ENCODE data around the gene SDK1. TPM values are rescaled to one million over a fixed set of nuclear protein-coding genes. Genes with fewer than 3 reads are reported as not detected.

The SDK1 gene
- total RNA-seq, 4 donors from 2014 or later, result under 0.01 to 16.2 (median 7.2) TPM

- no peak overlapping the region for H3K4me3 ChIP-seq
- H3K27me3 ChIP-seq, result no peaks in the 10 kb centered on the region
- intact Hi-C loops (cut with DNase I; ENCODE audit: low total_unique reads), result no loop called here
- TF ChIP-seq CTCF (IDR thresholded peaks at IDR 0.05), result no peak
- TF ChIP-seq POLR2A (IDR thresholded peaks at IDR 0.05), result no peak
- H3K27ac ChIP-seq, result no peak overlapping the region
- H3K4me1 ChIP-seq, result no peaks in the 10 kb centered on the region
- no peaks in the 10 kb centered on the region for H3K36me3 ChIP-seq
- H3K9me3 ChIP-seq, result no peaks in the 10 kb centered on the region
- no peak for DNase-seq
These were observed 20.6 kb upstream of the SDK1 start for GRCh38 chr7:3280445-3280844.

GRCh38 chr7:3280946-3281656 is 20.0 kb upstream of the SDK1 start:
- intact Hi-C loops (cut with DNase I; ENCODE audit: low total_unique reads), result no loop called here
- Histone ChIP-seq H3K4me1 (no peaks in the 10 kb centered on the region), H3K27ac (no peak overlapping the region), H3K4me3 (no peak overlapping the region), H3K36me3 (no peaks in the 10 kb centered on the region), H3K27me3 (no peaks in the 10 kb centered on the region), H3K9me3 (no peaks in the 10 kb centered on the region)
- TF ChIP-seq CTCF (IDR thresholded peaks at IDR 0.05) (no peak), POLR2A (IDR thresholded peaks at IDR 0.05) (no peak)
- no peak for DNase-seq

GRCh38 chr7:3282457-3282856 is 18.6 kb upstream of the SDK1 start:
- no peaks in the 10 kb centered on the region for H3K9me3 ChIP-seq
- no peaks in the 10 kb centered on the region for H3K27me3 ChIP-seq
- no peaks in the 10 kb centered on the region for H3K36me3 ChIP-seq
- TF ChIP-seq POLR2A (IDR thresholded peaks at IDR 0.05) (no peak), CTCF (IDR thresholded peaks at IDR 0.05) (no peak)
- H3K4me1 ChIP-seq, result no peaks in the 10 kb centered on the region
- intact Hi-C loops (cut with DNase I; ENCODE audit: low total_unique reads), result no loop called here
- H3K4me3 ChIP-seq, result no peak overlapping the region
- DNase-seq, result peak in 1 of 2 donors; percentile 27
- peak overlapping the region in 1 of 2 donors; percentile 49 for H3K27ac ChIP-seq

- TF ChIP-seq POLR2A (IDR thresholded peaks at IDR 0.05) (no peak), CTCF (IDR thresholded peaks at IDR 0.05) (no peak)
- Histone ChIP-seq H3K27ac (peak overlapping the region in 1 of 2 donors; percentile 49), H3K4me3 (no peak overlapping the region), H3K36me3 (no peaks in the 10 kb centered on the region), H3K4me1 (no peaks in the 10 kb centered on the region), H3K9me3 (no peaks in the 10 kb centered on the region), H3K27me3 (no peaks in the 10 kb centered on the region)
- intact Hi-C loops (cut with DNase I; ENCODE audit: low total_unique reads), result no loop called here
- DNase-seq, result no peak
These were observed 17.8 kb upstream of the SDK1 start for GRCh38 chr7:3283130-3283704.

GRCh38 chr7:3285652-3286051 is 15.4 kb upstream of the SDK1 start:
- no peak for DNase-seq
- no peak for TF ChIP-seq POLR2A (IDR thresholded peaks at IDR 0.05)
- no peak for TF ChIP-seq CTCF (IDR thresholded peaks at IDR 0.05)
- H3K4me1 ChIP-seq, result no peaks in the 10 kb centered on the region
- peak overlapping the region in 1 of 2 donors; percentile 36 for H3K27ac ChIP-seq
- no peaks in the 10 kb centered on the region for H3K36me3 ChIP-seq
- no peak overlapping the region for H3K4me3 ChIP-seq
- no peaks in the 10 kb centered on the region for H3K27me3 ChIP-seq
- H3K9me3 ChIP-seq, result no peaks in the 10 kb centered on the region
- intact Hi-C loops (cut with DNase I; ENCODE audit: low total_unique reads), result no loop called here

All from uterus (tissue), 4 donors.